Neural cell (in vitro differentiated cells): Measurements from ENCODE around the gene FUT7. TPM values are rescaled to one million over a fixed set of nuclear protein-coding genes. Genes with fewer than 3 reads are reported as not detected.

Source experiments
- H2AFZ ChIP-seq: fragments of 200-600, 300-800 bp; sonication (generic), shearing (Covaris generic); 2 replicates; pipeline ENCODE4 v1.6.0; 2014; ENCODE audit warnings: low read depth, mild to moderate bottlenecking, antibody characterized with exemption, low read length, moderate library complexity
- H3F3A ChIP-seq: fragments of 200-600 bp; shearing (Covaris generic); 2 replicates; pipeline ENCODE4 v1.6.1; 2016; ENCODE audit warnings: mild to moderate bottlenecking, moderate library complexity, mixed read lengths, antibody characterized with exemption, low read length; ENCODE audit not compliant: insufficient read depth, poor library complexity, severe bottlenecking
- H3K27ac ChIP-seq: fragments of 200-600, 300-800 bp; sonication (generic), shearing (Covaris generic); 2 replicates; pipeline ENCODE4 v1.5.1; 2014; ENCODE audit warnings: mild to moderate bottlenecking, low read length, moderate library complexity
- H3K27me3 ChIP-seq: fragments of 300-800, 200-600 bp; sonication (generic), shearing (Covaris generic); 2 replicates; pipeline ENCODE4 v1.6.0; 2014; ENCODE audit warnings: mild to moderate bottlenecking, low read depth, low read length, moderate library complexity; ENCODE audit not compliant: insufficient read depth
- H3K36me3 ChIP-seq: fragments of 300-800, 200-600 bp; sonication (generic), shearing (Covaris generic); 2 replicates; pipeline ENCODE4 v1.5.1; 2014; ENCODE audit warnings: mild to moderate bottlenecking, antibody characterized with exemption, low read length, moderate library complexity; ENCODE audit not compliant: insufficient read depth
- H3K4me2 ChIP-seq: fragments of 300-800, 200-600 bp; sonication (generic), shearing (Covaris generic); 2 replicates; pipeline ENCODE4 v1.6.0; 2014; ENCODE audit warnings: mild to moderate bottlenecking, low read length
- H3K4me3 ChIP-seq: fragments of 300-800, 200-600 bp; sonication (generic), shearing (Covaris generic); 2 replicates; pipeline ENCODE4 v1.5.1; 2014; ENCODE audit warnings: mild to moderate bottlenecking, low read length, moderate library complexity
- H3K79me2 ChIP-seq: fragments of 200-600 bp; shearing (Covaris generic); replicated peaks from 2 replicates; pipeline ENCODE4 v1.6.0; 2014; ENCODE audit warnings: mild to moderate bottlenecking, low read length, moderate library complexity; ENCODE audit not compliant: insufficient read depth
- H3K9ac ChIP-seq: fragments of 300-800, 200-600 bp; sonication (generic), shearing (Covaris generic); 2 replicates; pipeline ENCODE4 v1.6.1; 2016; ENCODE audit warnings: mild to moderate bottlenecking, low read length, mixed read lengths
- H3K9me2 ChIP-seq: fragments of 200-600 bp; shearing (Covaris generic); 2 replicates; pipeline ENCODE4 v1.6.1; 2016; ENCODE audit warnings: mild to moderate bottlenecking, low read length, mixed read lengths; ENCODE audit not compliant: insufficient read depth
- H3K9me3 ChIP-seq: fragments of 200-600, 300-800 bp; sonication (generic), shearing (Covaris generic); 2 replicates; pipeline ENCODE4 v1.6.1; 2016; ENCODE audit warnings: mild to moderate bottlenecking, mixed run types, low read length, moderate library complexity, mixed read lengths
- H4K20me1 ChIP-seq: fragments of 200-600 bp; shearing (Covaris generic); 2 replicates; pipeline ENCODE4 v1.6.1; 2016; ENCODE audit warnings: mild to moderate bottlenecking, mixed run types; ENCODE audit not compliant: insufficient read depth
- CTCF ChIP-seq: fragments of 450-650 bp; IDR thresholded peaks from 2 replicates; pipeline ENCODE4 v1.5.1; 2014; ENCODE audit warnings: antibody characterized with exemption, mild to moderate bottlenecking, moderate library complexity; ENCODE audit not compliant: poor library complexity, severe bottlenecking
- EP300 ChIP-seq: fragments of 450-650 bp; conservative IDR thresholded peaks from 2 replicates; pipeline ENCODE4 v1.6.1; 2014; ENCODE audit warnings: antibody characterized with exemption, mild to moderate bottlenecking, moderate library complexity; ENCODE audit not compliant: poor library complexity, severe bottlenecking
- EZH2 ChIP-seq: fragments of 200-600, 300-800 bp; shearing (Covaris generic), sonication (generic); IDR thresholded peaks from 2 replicates; pipeline ENCODE4 v1.6.1; 2014; ENCODE audit warnings: antibody characterized with exemption, low read length, borderline replicate concordance, mild to moderate bottlenecking; ENCODE audit not compliant: insufficient read depth, poor library complexity, severe bottlenecking
- MXI1 ChIP-seq: fragments of 450-650 bp; conservative IDR thresholded peaks from 2 replicates; pipeline ENCODE4 v1.6.1; 2014; ENCODE audit warnings: antibody characterized with exemption, mild to moderate bottlenecking; ENCODE audit not compliant: poor library complexity, severe bottlenecking
- POLR2AphosphoS5 ChIP-seq: IDR thresholded peaks from 2 replicates; pipeline ENCODE4 v1.6.1; 2012
- RAD21 ChIP-seq: fragments of 450-650 bp; conservative IDR thresholded peaks from 2 replicates; pipeline ENCODE4 v1.6.1; 2014; ENCODE audit warnings: antibody characterized with exemption, mild to moderate bottlenecking, moderate library complexity
- SMC3 ChIP-seq: fragments of 450-650 bp; conservative IDR thresholded peaks from 2 replicates; pipeline ENCODE4 v1.6.1; 2014; ENCODE audit warnings: antibody characterized with exemption, mild to moderate bottlenecking, moderate library complexity; ENCODE audit not compliant: poor library complexity
- TAF1 ChIP-seq: IDR thresholded peaks from 2 replicates; pipeline ENCODE4 v1.6.1; 2012; ENCODE audit warnings: low read depth
- polyA plus RNA-seq: library from polyadenylated mRNA; depleted of rRNA; stranded (reverse); fragments of >200 nt; gene quantifications from 2 replicates; pipeline ENCODE4 v1.2.3, GENCODE V29; 2014
- TF ChIP-seq, protein P1 (sequence below): IDR thresholded peaks from 2 replicates; pipeline ENCODE4 v1.6.1; 2012; ENCODE audit warnings: borderline replicate concordance

The FUT7 gene
- polyA plus RNA-seq, 1 donor from 2014 or later, result 0.69 TPM

- Histone ChIP-seq H3K4me2 (no peak overlapping the region), H3K9ac (no peak overlapping the region), H3K27ac (no peak overlapping the region), H3K4me3 (no peak overlapping the region), H3K9me2 (no peaks in the 10 kb centered on the region), H2AFZ (no peak overlapping the region), H3K36me3 (no peaks in the 10 kb centered on the region), H4K20me1 (no peaks in the 10 kb centered on the region), H3F3A (no peaks in the 10 kb centered on the region), H3K79me2 (no peaks in the 10 kb centered on the region), H3K9me3 (no peaks in the 10 kb centered on the region), H3K27me3 (no peaks in the 10 kb centered on the region)
- no peak for TF ChIP-seq POLR2AphosphoS5
- no peak for TF ChIP-seq MXI1
- TF ChIP-seq RAD21, result no peak
- no peak for TF ChIP-seq TAF1
- TF ChIP-seq SMC3, result no peak
- TF ChIP-seq, protein P1, sequence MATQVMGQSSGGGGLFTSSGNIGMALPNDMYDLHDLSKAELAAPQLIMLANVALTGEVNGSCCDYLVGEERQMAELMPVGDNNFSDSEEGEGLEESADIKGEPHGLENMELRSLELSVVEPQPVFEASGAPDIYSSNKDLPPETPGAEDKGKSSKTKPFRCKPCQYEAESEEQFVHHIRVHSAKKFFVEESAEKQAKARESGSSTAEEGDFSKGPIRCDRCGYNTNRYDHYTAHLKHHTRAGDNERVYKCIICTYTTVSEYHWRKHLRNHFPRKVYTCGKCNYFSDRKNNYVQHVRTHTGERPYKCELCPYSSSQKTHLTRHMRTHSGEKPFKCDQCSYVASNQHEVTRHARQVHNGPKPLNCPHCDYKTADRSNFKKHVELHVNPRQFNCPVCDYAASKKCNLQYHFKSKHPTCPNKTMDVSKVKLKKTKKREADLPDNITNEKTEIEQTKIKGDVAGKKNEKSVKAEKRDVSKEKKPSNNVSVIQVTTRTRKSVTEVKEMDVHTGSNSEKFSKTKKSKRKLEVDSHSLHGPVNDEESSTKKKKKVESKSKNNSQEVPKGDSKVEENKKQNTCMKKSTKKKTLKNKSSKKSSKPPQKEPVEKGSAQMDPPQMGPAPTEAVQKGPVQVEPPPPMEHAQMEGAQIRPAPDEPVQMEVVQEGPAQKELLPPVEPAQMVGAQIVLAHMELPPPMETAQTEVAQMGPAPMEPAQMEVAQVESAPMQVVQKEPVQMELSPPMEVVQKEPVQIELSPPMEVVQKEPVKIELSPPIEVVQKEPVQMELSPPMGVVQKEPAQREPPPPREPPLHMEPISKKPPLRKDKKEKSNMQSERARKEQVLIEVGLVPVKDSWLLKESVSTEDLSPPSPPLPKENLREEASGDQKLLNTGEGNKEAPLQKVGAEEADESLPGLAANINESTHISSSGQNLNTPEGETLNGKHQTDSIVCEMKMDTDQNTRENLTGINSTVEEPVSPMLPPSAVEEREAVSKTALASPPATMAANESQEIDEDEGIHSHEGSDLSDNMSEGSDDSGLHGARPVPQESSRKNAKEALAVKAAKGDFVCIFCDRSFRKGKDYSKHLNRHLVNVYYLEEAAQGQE, result no peak
- TF ChIP-seq EZH2, result no peak
- TF ChIP-seq EP300, result no peak
- no peak for TF ChIP-seq CTCF
These were observed 36.0 kb downstream of the FUT7 start for GRCh38 chr9:136995772-136996311.

DNA sequence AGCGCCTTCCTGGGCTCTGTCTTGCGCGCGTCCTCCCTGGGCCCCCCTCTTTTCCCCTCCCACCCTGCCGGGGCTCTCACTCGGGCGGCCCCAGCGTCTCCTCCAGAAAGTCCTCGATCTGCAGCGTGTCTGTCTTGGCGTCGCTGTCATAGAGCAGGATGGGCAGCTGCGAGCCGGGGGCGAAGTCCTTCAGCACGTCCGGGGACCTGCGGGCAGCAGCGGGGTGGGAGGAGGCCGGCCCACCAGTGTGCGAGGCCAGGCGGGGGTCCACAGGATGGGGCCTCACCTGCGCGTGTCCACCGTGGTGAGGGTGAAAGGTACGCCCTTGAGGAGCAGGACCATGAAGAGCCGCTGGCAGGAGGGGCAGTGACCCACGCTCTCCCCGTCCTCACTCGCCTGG, 36.5 kb downstream of the FUT7 start:
- Histone ChIP-seq H4K20me1 (no peaks in the 10 kb centered on the region), H3K4me2 (no peak overlapping the region), H3K27ac (no peak overlapping the region), H2AFZ (no peak overlapping the region), H3K4me3 (no peak overlapping the region), H3K9me3 (no peaks in the 10 kb centered on the region), H3K9ac (no peak overlapping the region), H3K79me2 (no peaks in the 10 kb centered on the region), H3K9me2 (no peaks in the 10 kb centered on the region), H3K27me3 (no peaks in the 10 kb centered on the region), H3F3A (no peaks in the 10 kb centered on the region), H3K36me3 (no peaks in the 10 kb centered on the region)
- TF ChIP-seq CTCF (no peak), TAF1 (no peak), EZH2 (no peak), POLR2AphosphoS5 (no peak), MXI1 (no peak), EP300 (no peak), SMC3 (no peak), RAD21 (no peak)
- TF ChIP-seq, protein P1, result no peak
